H9 (cell line): ENCODE results near the gene INSC. TPM values are rescaled to one million over a fixed set of nuclear protein-coding genes. Genes with fewer than 3 reads are reported as not detected.

ENCODE experiments used
- DNase-seq: peaks from one replicate; pipeline ENCODE4 v3.0.0-alpha.2; 2017
- H2AFZ ChIP-seq: one replicate; pipeline ENCODE4 v1.6.1; 2013; ENCODE audit warnings: mild to moderate bottlenecking, low read length, control low read depth, moderate library complexity
- H2AK5ac ChIP-seq: 2 replicates; pipeline ENCODE4 v1.6.1; 2013; ENCODE audit warnings: low read length, control low read depth, mixed read lengths; ENCODE audit not compliant: insufficient read length
- H2BK120ac ChIP-seq: one replicate; pipeline ENCODE4 v1.6.1; 2013; ENCODE audit warnings: low read depth, mild to moderate bottlenecking, low read length, control low read depth, inconsistent platforms; ENCODE audit not compliant: poor library complexity, severe bottlenecking
- H2BK12ac ChIP-seq: 2 replicates; pipeline ENCODE4 v1.6.1; 2013; ENCODE audit warnings: low read length, control low read depth, mixed read lengths, low read depth; ENCODE audit not compliant: insufficient read length
- H2BK15ac ChIP-seq: 2 replicates; pipeline ENCODE4 v1.6.1; 2013; ENCODE audit warnings: low read depth, low read length, control low read depth
- H2BK20ac ChIP-seq: one replicate; pipeline ENCODE4 v1.6.1; 2013; ENCODE audit warnings: low read depth, mild to moderate bottlenecking, low read length, control low read depth, inconsistent platforms; ENCODE audit not compliant: poor library complexity, severe bottlenecking
- H2BK5ac ChIP-seq: 2 replicates; pipeline ENCODE4 v1.6.1; 2013; ENCODE audit warnings: low read length, control low read depth, mixed read lengths; ENCODE audit not compliant: insufficient read length
- H3K14ac ChIP-seq: 2 replicates; pipeline ENCODE4 v1.6.1; 2013; ENCODE audit warnings: low read length, control low read depth; ENCODE audit not compliant: insufficient read depth
- H3K18ac ChIP-seq: 2 replicates; pipeline ENCODE4 v1.6.1; 2013; ENCODE audit warnings: low read depth, mild to moderate bottlenecking, mixed read lengths, low read length, control low read depth; ENCODE audit not compliant: insufficient read length
- H3K23ac ChIP-seq: 2 replicates; pipeline ENCODE4 v1.6.1; 2013; ENCODE audit warnings: low read length, control low read depth, mixed read lengths, low read depth; ENCODE audit not compliant: insufficient read length
- H3K23me2 ChIP-seq: 2 replicates; pipeline ENCODE4 v1.6.1; 2013; ENCODE audit warnings: low read depth, mild to moderate bottlenecking, mixed read lengths, low read length, control low read depth; ENCODE audit not compliant: insufficient read length, poor library complexity, severe bottlenecking
- H3K27ac ChIP-seq: 2 replicates; pipeline ENCODE4 v1.5.1; 2013; ENCODE audit warnings: low read length, control low read depth, mixed read lengths, low read depth; ENCODE audit not compliant: insufficient read length
- H3K27me3 ChIP-seq: 2 replicates; pipeline ENCODE4 v1.6.1; 2013; ENCODE audit warnings: low read length, control low read depth, inconsistent platforms; ENCODE audit not compliant: insufficient read depth
- H3K4ac ChIP-seq: 2 replicates; pipeline ENCODE4 v1.6.1; 2013; ENCODE audit warnings: low read depth, mild to moderate bottlenecking, control low read depth, inconsistent platforms, low read length, moderate library complexity
- H3K4me1 ChIP-seq: 2 replicates; pipeline ENCODE4 v1.6.1; 2013; ENCODE audit warnings: low read length, control low read depth, inconsistent platforms; ENCODE audit not compliant: insufficient read depth
- H3K4me2 ChIP-seq: 2 replicates; pipeline ENCODE4 v1.6.1; 2013; ENCODE audit warnings: low read length, control low read depth, mixed read lengths; ENCODE audit not compliant: insufficient read length, insufficient read depth
- H3K56ac ChIP-seq: 2 replicates; pipeline ENCODE4 v1.6.1; 2013; ENCODE audit warnings: low read depth, mild to moderate bottlenecking, mixed read lengths, low read length, control low read depth; ENCODE audit not compliant: insufficient read length
- H3K79me1 ChIP-seq: 2 replicates; pipeline ENCODE4 v1.6.1; 2013; ENCODE audit warnings: low read depth, mild to moderate bottlenecking, moderate library complexity, low read length, control low read depth, inconsistent platforms; ENCODE audit not compliant: insufficient read depth, poor library complexity, severe bottlenecking
- H3K79me2 ChIP-seq: 2 replicates; pipeline ENCODE4 v1.6.1; 2013; ENCODE audit warnings: low read length, control low read depth, inconsistent platforms; ENCODE audit not compliant: insufficient read depth
- H3K9ac ChIP-seq: 2 replicates; pipeline ENCODE4 v1.6.1; 2013; ENCODE audit warnings: low read length, control low read depth, mixed read lengths; ENCODE audit not compliant: insufficient read length; ENCODE audit errors: extremely low read depth
- H3K9me3 ChIP-seq: one replicate; pipeline ENCODE4 v1.6.1; 2013; ENCODE audit warnings: low read depth, low read length, inconsistent platforms; ENCODE audit not compliant: control insufficient read depth
- H3T11ph ChIP-seq: one replicate; pipeline ENCODE4 v1.6.1; 2013; ENCODE audit warnings: mild to moderate bottlenecking, low read length, control low read depth, inconsistent platforms
- H4K20me1 ChIP-seq: one replicate; pipeline ENCODE4 v1.6.1; 2013; ENCODE audit not compliant: control insufficient read depth, insufficient read length, insufficient read depth
- H4K5ac ChIP-seq: 2 replicates; pipeline ENCODE4 v1.6.1; 2013; ENCODE audit warnings: low read depth, mild to moderate bottlenecking, mixed read lengths, low read length, control low read depth; ENCODE audit not compliant: insufficient read length
- H4K8ac ChIP-seq: replicated peaks from 2 replicates; pipeline ENCODE4 v1.6.1; 2013; ENCODE audit warnings: low read length, control low read depth, mixed read lengths, low read depth; ENCODE audit not compliant: insufficient read length
- H4K91ac ChIP-seq: 2 replicates; pipeline ENCODE4 v1.6.1; 2013; ENCODE audit warnings: low read depth, mild to moderate bottlenecking, moderate library complexity, mixed read lengths, low read length, control low read depth; ENCODE audit not compliant: insufficient read length
- H3K27ac Mint-ChIP-seq, 3 experiments: 2 replicates in 2 of 3; 3 replicates in 1 of 3; pipeline ENCODE4 v1.8.0; 2020 to 2021; ENCODE audit warnings: mixed read lengths in 3 of 3, mild to moderate bottlenecking in 1 of 3, moderate library complexity in 1 of 3
- H3K27me3 Mint-ChIP-seq: 2 replicates; pipeline ENCODE4 v1.8.0; 2021; ENCODE audit warnings: low read depth, mild to moderate bottlenecking, moderate library complexity, mixed read lengths
- H3K36me3 Mint-ChIP-seq, 3 experiments: 2 replicates in 2 of 3; 3 replicates in 1 of 3; pipeline ENCODE4 v1.8.0; 2020 to 2021; ENCODE audit warnings: low read depth in 3 of 3, mixed read lengths in 3 of 3; ENCODE audit not compliant: insufficient read depth in 1 of 3
- H3K4me1 Mint-ChIP-seq, 2 experiments: 2 replicates each; pipeline ENCODE4 v1.8.0; 2020; ENCODE audit warnings: mixed read lengths in 2 of 2
- H3K4me3 Mint-ChIP-seq, 2 experiments: 2 replicates in 1 of 2; 3 replicates in 1 of 2; pipeline ENCODE4 v1.8.0; 2020 to 2021; ENCODE audit warnings: mild to moderate bottlenecking in 2 of 2, mixed read lengths in 2 of 2, moderate library complexity in 1 of 2
- H3K9me3 Mint-ChIP-seq, 2 experiments: 2 replicates in 1 of 2; 3 replicates in 1 of 2; pipeline ENCODE4 v1.8.0; 2020; ENCODE audit warnings: mild to moderate bottlenecking in 2 of 2, mixed read lengths in 2 of 2, moderate library complexity in 1 of 2
- CTCF ChIP-seq: fragments of 200-600 bp; sonication (generic); conservative IDR thresholded peaks from 3 replicates; pipeline ENCODE4 v1.8.0; 2021; ENCODE audit warnings: antibody characterized with exemption, mild to moderate bottlenecking
- WGBS: extraction: QIAGEN DNeasy Blood & Tissue Kit; methylation state at CpG from one replicate; pipeline ENCODE4 v1.1.7; 2013; ENCODE audit warnings: missing lambda C conversion rate, low lambda C conversion rate, mixed read lengths; ENCODE audit not compliant: insufficient read length; ENCODE audit errors: extremely low coverage; 5-methylcytosine and 5-hydroxymethylcytosine counted together
- total RNA-seq: library from RNA; stranded (reverse); gene quantifications from 2 replicates; pipeline ENCODE4 v1.2.1, GENCODE V29; 2021

INSC gene
- total RNA-seq, 1 experiment from 2014 or later, result not detected

GRCh38 chr11:15199693-15200092 is 85.0 kb downstream of the INSC start:
- no peak overlapping the region for H3K4ac ChIP-seq
- H2BK12ac ChIP-seq, result no peak overlapping the region
- TF ChIP-seq CTCF, result no peak
- no peak overlapping the region for H3K4me2 ChIP-seq
- no peak overlapping the region for H3K27ac ChIP-seq
- H2BK120ac ChIP-seq, result no peak overlapping the region
- no peak overlapping the region for H3T11ph ChIP-seq
- DNase-seq, result no peak
- no peak overlapping the region for H3K14ac ChIP-seq
- H3K79me1 ChIP-seq, result no peaks in the 10 kb centered on the region
- no peak overlapping the region for H3K4me3 Mint-ChIP-seq
- H3K9me3 Mint-ChIP-seq, result no peaks in the 10 kb centered on the region
- no peaks in the 10 kb centered on the region for H4K20me1 ChIP-seq
- H3K27me3 ChIP-seq, result no peaks in the 10 kb centered on the region
- H4K5ac ChIP-seq, result no peak overlapping the region
- H2BK20ac ChIP-seq, result no peak overlapping the region
- H2AK5ac ChIP-seq, result no peak overlapping the region
- no peak overlapping the region for H3K56ac ChIP-seq
- no peaks in the 10 kb centered on the region for H3K9me3 ChIP-seq
- no peaks in the 10 kb centered on the region for H3K4me1 ChIP-seq
- H4K8ac ChIP-seq, result no peak overlapping the region
- H3K9ac ChIP-seq, result no peak overlapping the region
- no peak overlapping the region for H3K23ac ChIP-seq
- no CpG with 5 or more reads among the region's 3 CpGs for WGBS
- peak overlapping the region in 1 of 3 experiments; percentile 25; a peak in 1 of 7 replicates for H3K27ac Mint-ChIP-seq
- no peaks in the 10 kb centered on the region for H3K79me2 ChIP-seq
- H3K23me2 ChIP-seq, result no peaks in the 10 kb centered on the region
- no peak overlapping the region for H2BK5ac ChIP-seq
- H4K91ac ChIP-seq, result no peak overlapping the region
- no peaks in the 10 kb centered on the region; the same call in none of the 2 replicates for H3K27me3 Mint-ChIP-seq
- no peak overlapping the region for H2AFZ ChIP-seq
- no peaks in the 10 kb centered on the region for H3K36me3 Mint-ChIP-seq
- H2BK15ac ChIP-seq, result no peak overlapping the region
- H3K4me1 Mint-ChIP-seq, result no peaks in the 10 kb centered on the region
- no peak overlapping the region for H3K18ac ChIP-seq
